Testis (tissue), 3 donors: ENCODE data around the gene CD59. TPM values are rescaled to one million over a fixed set of nuclear protein-coding genes. Genes with fewer than 3 reads are reported as not detected.

Experiments used
- DNase-seq: peaks from one replicate; pipeline ENCODE4 v3.0.0-alpha.2; 2019
- H3K27ac ChIP-seq, 2 donors: fragments of 200-600 bp; sonication (generic); one replicate each; pipeline ENCODE4 v1.5.1; 2019
- H3K27me3 ChIP-seq: fragments of 200-600 bp; sonication (generic); one replicate; pipeline ENCODE4 v1.5.1; 2019
- H3K36me3 ChIP-seq: fragments of 200-600 bp; sonication (generic); one replicate; pipeline ENCODE4 v1.5.1; 2017; ENCODE audit warnings: low read depth; ENCODE audit errors: missing control alignments
- H3K4me1 ChIP-seq: fragments of 200-600 bp; sonication (generic); one replicate; pipeline ENCODE4 v1.5.1; 2019
- H3K4me3 ChIP-seq, 2 donors: fragments of 200-600 bp; sonication (generic); one replicate each; pipeline ENCODE4 v1.5.1; 2017 to 2019
- H3K9me3 ChIP-seq: fragments of 200-600 bp; sonication (generic); one replicate; pipeline ENCODE4 v1.5.1; 2017
- CTCF ChIP-seq, 3 experiments: fragments of 450-650 bp in 2 of 3; fragments of 200-600 bp in 1 of 3; sonication (generic) in 1 of 3; IDR thresholded peaks; one replicate each; pipeline ENCODE4 v1.5.1; 2016 to 2019; ENCODE audit warnings: antibody characterized with exemption in 3 of 3, mild to moderate bottlenecking in 2 of 3, moderate library complexity in 1 of 3
- POLR2A ChIP-seq: fragments of 450-650 bp; IDR thresholded peaks from one replicate; pipeline ENCODE4 v1.6.1; 2017; ENCODE audit warnings: antibody characterized with exemption, mild to moderate bottlenecking, moderate library complexity
- WGBS, 2 donors: methylation state at CpG; one replicate each; pipeline ENCODE4 v1.1.5; 2018; 5-methylcytosine and 5-hydroxymethylcytosine counted together
- intact Hi-C: fragments of 100-400 bp; cut with DNase I; formaldehyde crosslinking; loops from one replicate; pipeline ENCODE4 v1.15.1; 2023; ENCODE audit warnings: low total_unique reads
- polyA plus RNA-seq: library from polyadenylated mRNA; stranded (reverse); fragments of 350-450 nt; fragmentation: Illumina TruSeq; extraction: RNeasy Lipid Tissue Mini Kit (QIAGEN cat#74804); gene quantifications from one replicate; pipeline ENCODE4 v1.2.3, GENCODE V29; 2014; ENCODE audit warnings: low read depth, low replicate concordance; ENCODE audit not compliant: insufficient read depth
- total RNA-seq, 2 donors: library from RNA; depleted of rRNA; stranded (reverse); fragments of >200 nt; gene quantifications; one replicate each; pipeline ENCODE4 v1.2.3, GENCODE V29; 2016

CD59 gene
- total and polyA plus RNA-seq, 3 donors from 2014 or later: 157 to 343 (median 230) TPM

- Histone ChIP-seq H3K36me3 (no peaks in the 10 kb centered on the region), H3K9me3 (no peaks in the 10 kb centered on the region), H3K27me3 (no peaks in the 10 kb centered on the region), H3K4me1 (peaks cover 18% of the 10 kb centered on the region), H3K4me3 (no peak overlapping the region), H3K27ac (peak overlapping the region in 1 of 2 donors; percentile 74)
- intact Hi-C loops: loop anchor here (10.0 kb wide), 1 partner anchor 325 kb away; no protein-coding TSS in a partner anchor
- TF ChIP-seq POLR2A (no peak), CTCF (IDR thresholded peaks at IDR 0.05) (no peak)
- 90 to 96% methylated on average over 7 to 8 of the region's 8 CpGs for WGBS, 2 donors
- DNase-seq: no peak
Measured at GRCh38 chr11:33689501-33689900, 46.7 kb downstream of the CD59 start.

- no peaks in the 10 kb centered on the region for H3K27me3 ChIP-seq
- H3K9me3 ChIP-seq: no peaks in the 10 kb centered on the region
- H3K4me1 ChIP-seq: peaks cover 18% of the 10 kb centered on the region
- no peaks in the 10 kb centered on the region for H3K36me3 ChIP-seq
- no peak for TF ChIP-seq CTCF (IDR thresholded peaks at IDR 0.05)
- 87 to 88% methylated on average over 4 of the region's 4 CpGs for WGBS, 2 donors
- no peak overlapping the region for H3K27ac ChIP-seq
- intact Hi-C loops: loop anchor here (10.0 kb wide), 1 partner anchor 324 kb away; no protein-coding TSS in a partner anchor
- no peak for DNase-seq
- H3K4me3 ChIP-seq: no peak overlapping the region
Measured at GRCh38 chr11:33689085-33689484, 47.1 kb downstream of the CD59 start.

- H3K4me1 ChIP-seq: peaks cover 17% of the 10 kb centered on the region
- no peaks in the 10 kb centered on the region for H3K27me3 ChIP-seq
- TF ChIP-seq CTCF (IDR thresholded peaks at IDR 0.05) (peak; percentile 63 to 75 (median 75)), POLR2A (no peak)
- no peak overlapping the region for H3K4me3 ChIP-seq
- H3K27ac ChIP-seq: no peak overlapping the region
- no peaks in the 10 kb centered on the region for H3K9me3 ChIP-seq
- H3K36me3 ChIP-seq: no peaks in the 10 kb centered on the region
- WGBS, 2 donors: 52 to 63% methylated on average over 2 of the region's 2 CpGs
- intact Hi-C loops: loop anchor here (10.0 kb wide), 1 partner anchor 323 kb away; no protein-coding TSS in a partner anchor
- DNase-seq: peak; percentile 80
Measured at GRCh38 chr11:33687733-33688479, 48.3 kb downstream of the CD59 start.

- no peaks in the 10 kb centered on the region for H3K9me3 ChIP-seq
- 81 to 97% methylated on average over 3 of the region's 3 CpGs for WGBS, 2 donors
- H3K27ac ChIP-seq: no peak overlapping the region
- DNase-seq: no peak
- intact Hi-C loops: loop anchor here (10.0 kb wide), 1 partner anchor 320 kb away; no protein-coding TSS in a partner anchor
- no peak overlapping the region for H3K4me3 ChIP-seq
- no peaks in the 10 kb centered on the region for H3K4me1 ChIP-seq
- H3K36me3 ChIP-seq: no peaks in the 10 kb centered on the region
- H3K27me3 ChIP-seq: no peaks in the 10 kb centered on the region
- TF ChIP-seq CTCF (IDR thresholded peaks at IDR 0.05) (no peak), POLR2A (no peak)
Measured at GRCh38 chr11:33685082-33685481, 51.1 kb downstream of the CD59 start.
